Measurements from ENCODE around the gene FTSJ3. TPM values are rescaled to one million over a fixed set of nuclear protein-coding genes. Genes with fewer than 3 reads are reported as not detected.

Gene FTSJ3
- total and polyA plus RNA-seq, 2 experiments from 2014 or later: 47.2 to 52.2 TPM

DNA sequence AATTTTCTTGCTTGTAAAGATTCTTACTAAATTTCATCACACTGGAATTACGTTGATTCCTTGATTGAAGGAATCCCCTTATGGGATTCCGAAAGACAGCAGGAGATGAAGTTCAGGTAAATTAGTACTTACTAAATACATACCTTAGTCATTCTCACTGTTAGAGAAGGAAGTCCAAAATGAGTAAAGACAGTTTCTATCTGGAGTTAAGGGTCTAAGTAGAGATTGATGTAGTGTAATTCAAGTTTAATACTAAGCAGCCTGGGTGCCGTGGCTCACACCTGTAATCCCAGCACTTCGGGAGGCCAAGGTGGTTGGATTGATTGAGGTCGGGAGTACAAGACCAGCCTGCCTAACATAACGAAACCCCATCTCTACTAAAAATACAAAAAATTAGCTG, 43.9 kb downstream of the FTSJ3 start:
- no peaks in the 10 kb centered on the region for H3K27me3 ChIP-seq
- H3K9me3 ChIP-seq (ENCODE audit: low read depth): no peaks in the 10 kb centered on the region
- no peak overlapping the region for H3K4me3 ChIP-seq
- TF ChIP-seq, protein P1, sequence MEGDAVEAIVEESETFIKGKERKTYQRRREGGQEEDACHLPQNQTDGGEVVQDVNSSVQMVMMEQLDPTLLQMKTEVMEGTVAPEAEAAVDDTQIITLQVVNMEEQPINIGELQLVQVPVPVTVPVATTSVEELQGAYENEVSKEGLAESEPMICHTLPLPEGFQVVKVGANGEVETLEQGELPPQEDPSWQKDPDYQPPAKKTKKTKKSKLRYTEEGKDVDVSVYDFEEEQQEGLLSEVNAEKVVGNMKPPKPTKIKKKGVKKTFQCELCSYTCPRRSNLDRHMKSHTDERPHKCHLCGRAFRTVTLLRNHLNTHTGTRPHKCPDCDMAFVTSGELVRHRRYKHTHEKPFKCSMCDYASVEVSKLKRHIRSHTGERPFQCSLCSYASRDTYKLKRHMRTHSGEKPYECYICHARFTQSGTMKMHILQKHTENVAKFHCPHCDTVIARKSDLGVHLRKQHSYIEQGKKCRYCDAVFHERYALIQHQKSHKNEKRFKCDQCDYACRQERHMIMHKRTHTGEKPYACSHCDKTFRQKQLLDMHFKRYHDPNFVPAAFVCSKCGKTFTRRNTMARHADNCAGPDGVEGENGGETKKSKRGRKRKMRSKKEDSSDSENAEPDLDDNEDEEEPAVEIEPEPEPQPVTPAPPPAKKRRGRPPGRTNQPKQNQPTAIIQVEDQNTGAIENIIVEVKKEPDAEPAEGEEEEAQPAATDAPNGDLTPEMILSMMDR (IDR thresholded peaks at IDR 0.05; ENCODE audit: low read depth, low read length): no peak
- H3K27ac ChIP-seq: no peak overlapping the region
- no peak for DNase-seq (ENCODE audit: low read depth in 1 of 2, low spot score in 1 of 2)
- no peaks in the 10 kb centered on the region for H3K4me1 ChIP-seq (ENCODE audit: low read depth)
- peaks cover 10% of the 10 kb centered on the region for H3K36me3 ChIP-seq

DNA sequence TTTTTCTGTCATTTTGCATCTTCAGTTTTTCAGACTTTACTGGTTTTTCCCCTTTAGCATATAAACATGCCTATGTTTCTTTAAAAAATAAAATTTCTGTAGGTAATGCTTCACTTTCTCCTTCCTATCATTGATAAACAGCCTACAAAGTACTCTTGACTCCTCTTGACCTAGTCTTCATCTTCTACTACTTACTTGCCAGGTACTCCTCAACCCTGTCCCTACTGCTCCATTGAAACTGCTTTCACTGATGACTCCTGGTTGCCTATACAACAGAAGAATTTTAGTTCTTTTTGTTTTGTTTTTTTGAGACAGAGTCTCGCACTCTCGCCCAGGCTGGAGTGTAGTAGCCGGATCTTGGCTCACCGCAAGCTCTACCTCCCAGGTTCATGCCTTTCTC, 46.5 kb downstream of the FTSJ3 start:
- TF ChIP-seq, protein P1 (IDR thresholded peaks at IDR 0.05; ENCODE audit: low read depth, low read length): no peak
- no peaks in the 10 kb centered on the region for H3K27me3 ChIP-seq
- peaks cover 2% of the 10 kb centered on the region for H3K36me3 ChIP-seq
- no peak for DNase-seq (ENCODE audit: low read depth in 1 of 2, low spot score in 1 of 2)
- H3K4me1 ChIP-seq (ENCODE audit: low read depth): peaks cover under 1% of the 10 kb centered on the region
- H3K4me3 ChIP-seq: no peak overlapping the region
- H3K27ac ChIP-seq: no peak overlapping the region
- H3K9me3 ChIP-seq (ENCODE audit: low read depth): no peaks in the 10 kb centered on the region

DNA sequence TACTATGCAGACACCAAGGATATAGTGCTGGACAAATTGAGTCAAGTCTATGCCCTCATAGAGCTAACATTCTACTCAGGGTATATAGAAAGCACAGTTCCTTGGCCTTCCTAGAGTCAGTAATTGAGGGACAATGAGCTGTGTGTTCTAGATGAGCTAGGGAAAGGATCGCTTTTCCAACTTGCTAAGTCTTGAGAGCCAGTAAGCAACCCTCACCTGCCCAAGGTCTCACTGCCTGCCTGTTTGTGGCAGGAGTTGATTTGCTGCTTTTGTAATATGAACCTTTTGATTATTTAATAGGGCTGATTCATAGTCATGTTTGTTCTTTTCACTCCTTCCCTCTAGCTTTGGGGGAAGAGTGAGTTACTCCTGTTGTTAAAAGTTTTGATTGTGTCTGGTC, 47.0 kb downstream of the FTSJ3 start:
- DNase-seq (ENCODE audit: low read depth in 1 of 2, low spot score in 1 of 2): no peak
- peaks cover 4% of the 10 kb centered on the region for H3K4me1 ChIP-seq (ENCODE audit: low read depth)
- TF ChIP-seq, protein P1 (IDR thresholded peaks at IDR 0.05; ENCODE audit: low read depth, low read length): no peak
- H3K27ac ChIP-seq: no peak overlapping the region
- H3K27me3 ChIP-seq: no peaks in the 10 kb centered on the region
- H3K4me3 ChIP-seq: no peak overlapping the region
- H3K36me3 ChIP-seq: peaks cover 2% of the 10 kb centered on the region
- no peaks in the 10 kb centered on the region for H3K9me3 ChIP-seq (ENCODE audit: low read depth)

DNA sequence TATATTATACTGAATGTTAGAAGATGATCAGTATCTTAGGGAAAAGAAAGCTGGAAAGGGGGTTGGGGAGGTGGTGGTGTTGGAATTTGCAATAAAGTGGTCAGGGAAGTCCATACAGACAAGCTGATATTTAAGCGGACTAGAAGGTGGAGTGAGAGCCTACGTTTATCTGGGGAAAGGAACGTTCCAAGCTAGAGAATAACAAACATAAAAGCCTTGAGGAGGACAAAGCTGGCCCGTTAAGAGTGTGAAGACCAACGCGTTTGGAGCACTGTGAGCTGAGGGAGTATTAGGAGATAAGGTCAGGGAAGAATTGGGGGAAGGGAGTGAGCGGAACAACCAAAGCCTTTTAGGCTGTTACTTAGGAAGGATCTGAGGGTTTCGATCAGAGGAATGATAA, 52.0 kb downstream of the FTSJ3 start:
- TF ChIP-seq, protein P1 (IDR thresholded peaks at IDR 0.05; ENCODE audit: low read depth, low read length): no peak
- no peak for DNase-seq (ENCODE audit: low read depth in 1 of 2, low spot score in 1 of 2)
- Histone ChIP-seq H3K4me3 (peak overlapping the region; percentile 93), H3K27ac (peak overlapping the region; percentile 95), H3K9me3 (ENCODE audit: low read depth) (no peaks in the 10 kb centered on the region), H3K4me1 (ENCODE audit: low read depth) (peaks cover 8% of the 10 kb centered on the region), H3K27me3 (no peaks in the 10 kb centered on the region), H3K36me3 (peaks cover 2% of the 10 kb centered on the region)

DNA sequence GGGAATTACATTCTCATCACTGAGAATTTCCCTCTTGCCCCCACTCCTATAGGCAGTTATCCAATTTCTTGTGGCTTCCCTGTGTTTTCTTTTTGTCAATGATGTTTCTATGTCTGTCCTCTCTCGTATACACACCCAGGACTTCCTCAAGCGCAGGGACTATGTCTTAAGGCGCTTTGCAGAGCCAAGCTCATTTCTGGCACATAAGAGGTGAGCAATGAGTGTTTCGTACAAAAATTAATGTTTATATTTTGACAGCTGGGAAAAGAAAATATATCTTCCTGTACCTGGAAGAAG, 52.5 kb downstream of the FTSJ3 start:
- Histone ChIP-seq H3K27me3 (no peaks in the 10 kb centered on the region), H3K36me3 (peaks cover 2% of the 10 kb centered on the region), H3K9me3 (ENCODE audit: low read depth) (no peaks in the 10 kb centered on the region), H3K4me1 (ENCODE audit: low read depth) (peaks cover 8% of the 10 kb centered on the region), H3K4me3 (peak overlapping the region; percentile 93), H3K27ac (peak overlapping the region; percentile 95)
- DNase-seq (ENCODE audit: low read depth in 1 of 2, low spot score in 1 of 2): no peak
- TF ChIP-seq, protein P1 (IDR thresholded peaks at IDR 0.05; ENCODE audit: low read depth, low read length): no peak

All from cardiac muscle cell (in vitro differentiated cells and primary cell).